ENCODE results near the gene NOL9.

The NOL9 gene

DNA sequence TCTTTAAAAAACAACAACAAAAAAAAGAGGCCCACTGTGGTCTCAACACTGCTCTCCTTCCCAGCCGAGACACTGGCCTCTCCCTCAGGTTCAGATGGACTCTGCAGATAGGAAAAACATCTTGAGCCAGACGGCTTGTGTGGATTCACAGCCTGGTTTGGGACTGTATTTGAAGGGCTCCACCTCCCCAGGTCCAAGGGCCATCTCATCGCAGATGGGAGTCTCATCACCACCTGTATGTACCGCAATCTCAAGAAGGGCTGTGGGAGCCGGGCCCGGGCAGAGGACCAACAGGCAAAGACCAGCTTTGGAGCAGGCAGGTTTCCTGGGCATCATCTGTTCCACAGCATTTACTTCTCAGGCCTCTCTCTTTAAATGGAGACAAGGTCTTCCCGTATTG, 35.7 kb upstream of the NOL9 start:
- H3K27ac ChIP-seq (ENCODE audit: low read depth in 2 of 2, low read length in 2 of 2): no peak overlapping the region
- H3K27me3 ChIP-seq (ENCODE audit: control insufficient read depth in 2 of 2, insufficient read depth in 2 of 2, low read length in 2 of 2): no peaks in the 10 kb centered on the region
- H3K9ac ChIP-seq (ENCODE audit: low read depth in 1 of 2, low read length in 2 of 2): no peak overlapping the region
- H3K9me3 ChIP-seq (ENCODE audit: control insufficient read depth in 2 of 2, low read length in 2 of 2): no peaks in the 10 kb centered on the region
- peaks cover 0 to 10% of the 10 kb centered on the region in 2 donors for H3K4me1 ChIP-seq (ENCODE audit: control insufficient read depth in 2 of 2, insufficient read depth in 2 of 2, low read length in 2 of 2)
- no peak overlapping the region for H3K4me3 ChIP-seq (ENCODE audit: low read length in 2 of 2)
- H3K36me3 ChIP-seq (ENCODE audit: control insufficient read depth in 2 of 2, insufficient read depth in 2 of 2, low read length in 2 of 2): peaks cover 41 to 66% of the 10 kb centered on the region in 2 donors

DNA sequence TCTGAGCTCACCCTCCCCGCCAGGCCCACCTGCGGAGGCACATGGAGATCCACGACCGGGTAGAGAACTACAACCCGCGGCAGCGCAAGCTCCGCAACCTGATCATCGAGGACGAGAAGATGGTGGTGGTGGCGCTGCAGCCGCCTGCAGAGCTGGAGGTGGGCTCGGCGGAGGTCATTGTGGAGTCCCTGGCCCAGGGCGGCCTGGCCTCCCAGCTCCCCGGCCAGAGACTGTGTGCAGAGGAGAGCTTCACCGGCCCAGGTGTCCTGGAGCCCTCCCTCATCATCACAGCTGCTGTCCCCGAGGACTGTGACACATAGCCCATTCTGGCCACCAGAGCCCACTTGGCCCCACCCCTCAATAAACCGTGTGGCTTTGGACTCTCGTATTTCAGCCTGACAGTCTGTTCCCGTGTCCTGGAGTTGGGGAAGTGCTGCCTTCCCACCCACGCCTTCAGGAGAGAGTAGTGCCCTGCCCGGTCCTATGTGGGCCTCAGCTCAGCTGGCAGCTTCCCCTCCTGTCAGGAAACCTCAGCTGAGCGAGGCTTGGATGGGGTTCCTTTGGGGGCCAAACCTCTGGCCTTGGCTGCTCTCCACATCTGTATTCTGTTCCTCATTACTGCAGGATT, 34.7 kb upstream of the NOL9 start:
- H3K9me3 ChIP-seq (ENCODE audit: control insufficient read depth in 2 of 2, low read length in 2 of 2): no peaks in the 10 kb centered on the region
- H3K36me3 ChIP-seq (ENCODE audit: control insufficient read depth in 2 of 2, insufficient read depth in 2 of 2, low read length in 2 of 2): peaks cover 35 to 59% of the 10 kb centered on the region in 2 donors
- no peaks in the 10 kb centered on the region for H3K27me3 ChIP-seq (ENCODE audit: control insufficient read depth in 2 of 2, insufficient read depth in 2 of 2, low read length in 2 of 2)
- H3K27ac ChIP-seq (ENCODE audit: low read depth in 2 of 2, low read length in 2 of 2): no peak overlapping the region
- no peak overlapping the region for H3K9ac ChIP-seq (ENCODE audit: low read depth in 1 of 2, low read length in 2 of 2)
- peaks cover 0 to 10% of the 10 kb centered on the region in 2 donors for H3K4me1 ChIP-seq (ENCODE audit: control insufficient read depth in 2 of 2, insufficient read depth in 2 of 2, low read length in 2 of 2)
- no peak overlapping the region for H3K4me3 ChIP-seq (ENCODE audit: low read length in 2 of 2)

DNA sequence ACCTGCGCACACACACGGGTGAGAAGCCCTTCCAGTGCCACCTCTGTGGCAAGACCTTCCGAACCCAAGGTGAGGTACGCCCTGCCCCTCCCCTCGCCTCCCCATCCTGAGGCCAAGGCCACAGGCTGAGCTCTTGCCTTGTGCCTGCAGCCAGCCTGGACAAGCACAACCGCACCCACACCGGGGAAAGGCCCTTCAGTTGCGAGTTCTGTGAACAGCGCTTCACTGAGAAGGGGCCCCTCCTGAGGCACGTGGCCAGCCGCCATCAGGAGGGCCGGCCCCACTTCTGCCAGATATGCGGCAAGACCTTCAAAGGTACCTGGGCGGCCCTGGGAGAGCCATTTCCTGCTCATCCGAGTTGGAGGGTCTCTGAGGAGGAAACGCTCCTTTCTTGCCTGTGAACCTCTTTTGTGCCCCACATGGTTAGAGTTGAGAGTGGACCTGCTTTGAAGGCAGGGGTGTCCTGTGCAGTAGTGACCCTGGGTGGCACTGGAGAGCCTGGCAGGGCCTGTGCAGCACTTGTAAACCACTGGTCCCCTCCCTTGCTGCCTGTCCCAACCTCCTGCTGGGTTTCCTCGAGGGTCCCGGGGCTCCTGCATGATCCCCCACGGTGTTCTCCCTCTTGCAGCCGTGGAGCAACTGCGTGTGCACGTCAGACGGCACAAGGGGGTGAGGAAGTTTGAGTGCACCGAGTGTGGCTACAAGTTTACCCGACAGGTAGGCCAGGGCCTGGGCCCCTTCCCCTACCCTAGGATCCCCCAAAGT, 34.0 kb upstream of the NOL9 start:
- no peak overlapping the region for H3K9ac ChIP-seq (ENCODE audit: low read depth in 1 of 2, low read length in 2 of 2)

DNA sequence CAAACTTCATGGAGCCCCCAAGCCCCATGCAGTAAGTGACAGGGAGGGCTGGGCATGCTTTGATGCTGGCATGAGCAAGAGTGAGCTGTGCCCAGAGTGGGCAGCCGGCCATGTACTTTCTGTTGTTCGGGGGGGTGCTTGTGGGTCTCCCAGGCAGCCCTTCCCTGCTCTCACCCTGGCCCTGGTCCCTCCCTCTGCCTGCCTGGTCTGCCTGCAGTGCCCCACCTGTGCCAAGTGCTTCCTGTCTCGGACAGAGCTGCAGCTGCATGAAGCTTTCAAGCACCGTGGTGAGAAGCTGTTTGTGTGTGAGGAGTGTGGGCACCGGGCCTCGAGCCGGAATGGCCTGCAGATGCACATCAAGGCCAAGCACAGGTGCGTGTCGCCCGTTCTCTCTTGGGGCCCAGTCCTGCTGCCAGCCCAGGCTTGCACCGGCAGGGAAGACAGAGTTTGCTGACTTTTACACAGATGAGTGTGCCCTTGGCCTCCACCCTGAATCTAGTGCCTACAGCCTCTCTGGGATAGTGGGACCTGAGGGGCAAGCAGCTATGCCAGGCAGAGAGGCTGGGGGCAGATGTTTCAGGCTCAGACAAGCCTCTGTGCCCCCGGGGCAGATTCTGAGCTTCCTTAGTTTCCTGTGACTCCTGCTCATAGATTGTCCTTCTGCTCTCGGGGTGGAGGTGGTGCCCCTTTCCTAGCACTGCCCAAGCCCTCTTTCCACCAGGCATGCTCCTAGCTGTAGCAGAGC, 33.1 kb upstream of the NOL9 start:
- H3K4me3 ChIP-seq (ENCODE audit: low read length in 2 of 2): no peak overlapping the region
- H3K27me3 ChIP-seq (ENCODE audit: control insufficient read depth in 2 of 2, insufficient read depth in 2 of 2, low read length in 2 of 2): no peaks in the 10 kb centered on the region
- H3K27ac ChIP-seq (ENCODE audit: low read depth in 2 of 2, low read length in 2 of 2): no peak overlapping the region
- peak overlapping the region in 1 of 2 donors; percentile 15 for H3K9ac ChIP-seq (ENCODE audit: low read depth in 1 of 2, low read length in 2 of 2)
- no peaks in the 10 kb centered on the region for H3K9me3 ChIP-seq (ENCODE audit: control insufficient read depth in 2 of 2, low read length in 2 of 2)
- H3K4me1 ChIP-seq (ENCODE audit: control insufficient read depth in 2 of 2, insufficient read depth in 2 of 2, low read length in 2 of 2): peaks cover 5 to 15% of the 10 kb centered on the region in 2 donors
- peaks cover 20 to 44% of the 10 kb centered on the region in 2 donors for H3K36me3 ChIP-seq (ENCODE audit: control insufficient read depth in 2 of 2, insufficient read depth in 2 of 2, low read length in 2 of 2)

More for the DNA sequence above, 34.0 kb upstream of the NOL9 start:
- H3K27me3 ChIP-seq (ENCODE audit: control insufficient read depth in 2 of 2, insufficient read depth in 2 of 2, low read length in 2 of 2): no peaks in the 10 kb centered on the region
- H3K36me3 ChIP-seq (ENCODE audit: control insufficient read depth in 2 of 2, insufficient read depth in 2 of 2, low read length in 2 of 2): peaks cover 28 to 52% of the 10 kb centered on the region in 2 donors
- no peak overlapping the region for H3K27ac ChIP-seq (ENCODE audit: low read depth in 2 of 2, low read length in 2 of 2)
- no peak overlapping the region for H3K4me3 ChIP-seq (ENCODE audit: low read length in 2 of 2)
- no peaks in the 10 kb centered on the region for H3K9me3 ChIP-seq (ENCODE audit: control insufficient read depth in 2 of 2, low read length in 2 of 2)
- peaks cover 0 to 10% of the 10 kb centered on the region in 2 donors for H3K4me1 ChIP-seq (ENCODE audit: control insufficient read depth in 2 of 2, insufficient read depth in 2 of 2, low read length in 2 of 2)

DNA sequence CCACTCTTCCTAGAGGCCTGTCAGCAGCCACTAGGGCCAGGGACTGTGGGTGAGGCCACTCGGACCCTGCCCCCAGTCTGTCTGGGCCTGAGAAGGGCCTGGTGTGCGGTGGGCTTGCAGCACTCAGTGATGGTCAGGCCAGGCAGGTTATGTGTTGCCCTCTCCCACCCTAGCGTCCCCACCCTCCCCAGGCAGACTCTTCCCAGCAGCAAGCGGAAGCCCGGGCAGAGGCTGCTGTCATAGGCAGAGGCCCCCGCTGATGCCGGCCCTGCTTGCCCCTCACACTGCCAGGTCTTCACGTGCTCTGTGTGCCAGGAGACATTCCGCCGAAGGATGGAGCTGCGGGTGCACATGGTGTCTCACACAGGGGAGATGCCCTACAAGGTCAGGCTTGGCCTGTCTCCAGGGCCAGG, 32.1 kb upstream of the NOL9 start:
- no peak overlapping the region for H3K9ac ChIP-seq (ENCODE audit: low read depth in 1 of 2, low read length in 2 of 2)
- peaks cover 15 to 25% of the 10 kb centered on the region in 2 donors for H3K4me1 ChIP-seq (ENCODE audit: control insufficient read depth in 2 of 2, insufficient read depth in 2 of 2, low read length in 2 of 2)
- no peaks in the 10 kb centered on the region for H3K9me3 ChIP-seq (ENCODE audit: control insufficient read depth in 2 of 2, low read length in 2 of 2)
- no peak overlapping the region for H3K27ac ChIP-seq (ENCODE audit: low read depth in 2 of 2, low read length in 2 of 2)
- H3K4me3 ChIP-seq (ENCODE audit: low read length in 2 of 2): no peak overlapping the region
- no peaks in the 10 kb centered on the region for H3K27me3 ChIP-seq (ENCODE audit: control insufficient read depth in 2 of 2, insufficient read depth in 2 of 2, low read length in 2 of 2)
- peaks cover 13 to 37% of the 10 kb centered on the region in 2 donors for H3K36me3 ChIP-seq (ENCODE audit: control insufficient read depth in 2 of 2, insufficient read depth in 2 of 2, low read length in 2 of 2)

DNA sequence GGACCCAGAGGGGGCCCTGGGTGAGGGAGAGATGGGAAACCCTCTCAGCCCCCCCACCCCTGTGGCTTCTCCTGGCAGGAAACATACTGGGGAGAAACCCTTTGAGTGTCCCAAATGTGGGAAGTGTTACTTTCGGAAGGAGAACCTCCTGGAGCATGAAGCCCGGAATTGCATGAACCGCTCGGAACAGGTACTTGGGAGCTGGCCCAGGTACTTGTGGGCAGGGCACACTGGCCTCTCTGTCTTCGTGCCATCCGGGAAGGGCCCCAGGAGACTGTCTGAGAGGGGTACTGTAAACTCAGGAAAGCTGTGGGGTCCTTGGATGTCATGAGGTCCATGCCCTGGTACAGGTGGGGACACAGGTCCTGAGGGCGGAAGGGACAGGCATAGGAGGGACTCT, 31.5 kb upstream of the NOL9 start:
- no peak overlapping the region for H3K27ac ChIP-seq (ENCODE audit: low read depth in 2 of 2, low read length in 2 of 2)
- no peak overlapping the region for H3K9ac ChIP-seq (ENCODE audit: low read depth in 1 of 2, low read length in 2 of 2)
- no peak overlapping the region for H3K4me3 ChIP-seq (ENCODE audit: low read length in 2 of 2)
- H3K36me3 ChIP-seq (ENCODE audit: control insufficient read depth in 2 of 2, insufficient read depth in 2 of 2, low read length in 2 of 2): peaks cover 13 to 37% of the 10 kb centered on the region in 2 donors
- H3K9me3 ChIP-seq (ENCODE audit: control insufficient read depth in 2 of 2, low read length in 2 of 2): no peaks in the 10 kb centered on the region
- peaks cover 20 to 30% of the 10 kb centered on the region in 2 donors for H3K4me1 ChIP-seq (ENCODE audit: control insufficient read depth in 2 of 2, insufficient read depth in 2 of 2, low read length in 2 of 2)
- H3K27me3 ChIP-seq (ENCODE audit: control insufficient read depth in 2 of 2, insufficient read depth in 2 of 2, low read length in 2 of 2): no peaks in the 10 kb centered on the region

DNA sequence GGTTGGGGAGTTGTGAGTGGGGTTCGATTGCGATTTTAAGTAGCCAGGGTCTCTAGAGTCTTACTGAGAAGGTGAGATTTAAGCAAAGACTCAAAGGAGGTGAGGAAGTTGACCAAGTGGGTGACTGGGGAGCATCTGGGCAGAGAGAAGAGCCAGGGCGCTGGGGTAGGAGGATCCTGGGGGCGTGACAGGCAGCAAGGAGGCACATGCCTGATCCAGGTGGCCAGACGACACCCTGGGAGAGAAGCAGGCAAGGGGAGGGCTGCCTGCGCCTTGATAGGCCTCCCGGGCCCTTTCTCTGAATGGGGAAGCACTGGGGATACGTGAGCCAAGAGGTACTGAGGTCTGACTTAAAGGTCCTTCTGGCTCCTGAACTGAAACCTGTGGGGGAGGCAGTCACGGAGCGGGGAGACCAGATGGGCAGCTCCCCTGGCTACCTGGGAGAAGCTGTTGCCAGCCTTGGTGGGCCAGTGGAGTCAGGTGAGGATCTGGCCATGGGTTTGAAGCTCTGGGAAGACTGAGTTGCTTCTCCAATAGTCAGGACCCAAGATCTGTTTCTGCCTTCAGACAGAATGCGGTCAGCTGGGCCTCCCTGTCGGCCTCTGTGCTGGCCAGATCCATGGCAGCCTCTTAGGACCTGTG, 30.9 kb upstream of the NOL9 start:
- Histone ChIP-seq H3K36me3 (ENCODE audit: control insufficient read depth in 2 of 2, insufficient read depth in 2 of 2, low read length in 2 of 2) (peaks cover 13 to 33% of the 10 kb centered on the region in 2 donors), H3K4me1 (ENCODE audit: control insufficient read depth in 2 of 2, insufficient read depth in 2 of 2, low read length in 2 of 2) (peaks cover 24 to 36% of the 10 kb centered on the region in 2 donors), H3K9ac (ENCODE audit: low read depth in 1 of 2, low read length in 2 of 2) (no peak overlapping the region), H3K27ac (ENCODE audit: low read depth in 2 of 2, low read length in 2 of 2) (no peak overlapping the region), H3K9me3 (ENCODE audit: control insufficient read depth in 2 of 2, low read length in 2 of 2) (no peaks in the 10 kb centered on the region), H3K4me3 (ENCODE audit: low read length in 2 of 2) (no peak overlapping the region), H3K27me3 (ENCODE audit: control insufficient read depth in 2 of 2, insufficient read depth in 2 of 2, low read length in 2 of 2) (no peaks in the 10 kb centered on the region)

DNA sequence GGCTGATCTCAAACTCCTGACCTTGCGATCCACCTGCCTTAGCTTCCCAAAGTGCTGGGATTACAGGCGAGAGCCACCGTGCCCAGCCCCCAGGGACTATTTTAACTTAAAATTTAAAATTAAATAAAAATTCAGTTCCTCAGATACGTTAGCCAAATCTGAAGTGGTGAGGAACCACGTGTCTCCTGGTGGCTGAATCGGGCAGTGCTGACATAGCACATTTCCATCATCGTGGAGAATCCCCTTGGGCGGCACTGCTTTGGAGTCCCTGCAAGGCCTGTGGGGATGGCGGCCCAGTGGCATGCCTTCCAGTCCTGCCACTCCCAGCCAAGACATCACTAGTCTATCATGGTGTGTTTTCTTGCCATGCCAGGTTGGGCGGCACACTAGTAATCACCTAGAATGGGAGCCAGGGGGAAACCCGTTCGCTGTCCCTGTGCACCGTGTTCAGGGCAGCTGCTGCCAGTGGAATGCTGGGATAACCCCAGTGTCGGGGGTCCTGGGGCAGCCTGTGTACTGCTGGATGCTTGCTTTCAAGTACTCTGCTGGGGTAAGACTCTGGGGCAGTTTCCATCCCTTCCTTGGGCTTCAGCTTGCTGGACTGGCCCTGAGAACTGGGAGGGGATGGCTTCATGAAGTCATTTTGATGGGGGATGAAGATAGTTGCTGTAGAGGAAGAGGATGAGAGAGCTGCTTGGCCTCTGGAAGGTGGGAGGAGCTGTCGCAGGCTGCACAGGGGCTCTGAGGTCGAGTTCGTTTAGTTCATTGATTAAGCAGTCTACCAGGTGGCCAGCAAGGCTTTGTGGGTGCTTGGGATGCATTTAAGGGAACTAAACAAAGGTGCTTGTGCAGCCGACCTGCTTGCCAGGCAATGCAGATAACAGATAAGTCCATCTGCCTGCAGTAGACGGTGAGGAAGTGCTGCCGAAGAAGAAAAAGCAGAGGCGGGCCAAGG, 30.1 kb upstream of the NOL9 start:
- Histone ChIP-seq H3K4me3 (ENCODE audit: low read length in 2 of 2) (no peak overlapping the region), H3K27ac (ENCODE audit: low read depth in 2 of 2, low read length in 2 of 2) (no peak overlapping the region), H3K9me3 (ENCODE audit: control insufficient read depth in 2 of 2, low read length in 2 of 2) (no peaks in the 10 kb centered on the region), H3K36me3 (ENCODE audit: control insufficient read depth in 2 of 2, insufficient read depth in 2 of 2, low read length in 2 of 2) (peaks cover 12 to 26% of the 10 kb centered on the region in 2 donors), H3K27me3 (ENCODE audit: control insufficient read depth in 2 of 2, insufficient read depth in 2 of 2, low read length in 2 of 2) (no peaks in the 10 kb centered on the region), H3K9ac (ENCODE audit: low read depth in 1 of 2, low read length in 2 of 2) (no peak overlapping the region), H3K4me1 (ENCODE audit: control insufficient read depth in 2 of 2, insufficient read depth in 2 of 2, low read length in 2 of 2) (peaks cover 25 to 38% of the 10 kb centered on the region in 2 donors)

DNA sequence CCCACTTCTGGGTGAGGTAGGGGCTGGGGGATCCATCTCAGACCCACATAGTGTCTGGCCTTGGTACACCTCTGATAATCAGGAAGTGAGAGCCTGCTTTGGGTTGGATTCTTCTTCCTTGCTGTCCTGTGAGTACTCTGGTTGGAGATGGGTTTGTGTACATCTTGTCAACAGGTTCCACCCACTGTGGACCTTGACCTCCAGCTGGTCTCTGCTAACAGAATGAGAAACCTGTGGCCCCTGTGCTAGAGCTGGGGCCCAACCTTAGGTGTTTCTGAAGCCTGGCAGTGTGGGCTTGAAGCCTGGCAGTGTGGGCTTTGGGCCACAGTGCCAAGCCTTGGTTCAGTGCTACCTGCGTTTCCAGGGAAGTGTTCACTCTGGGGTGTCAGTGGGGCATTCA, 28.1 kb upstream of the NOL9 start:
- Histone ChIP-seq H3K36me3 (ENCODE audit: control insufficient read depth in 2 of 2, insufficient read depth in 2 of 2, low read length in 2 of 2) (peaks cover 2 to 8% of the 10 kb centered on the region in 2 donors), H3K27ac (ENCODE audit: low read depth in 2 of 2, low read length in 2 of 2) (peak overlapping the region; percentile 91 to 94), H3K4me3 (ENCODE audit: low read length in 2 of 2) (peak overlapping the region; percentile 55 to 80), H3K4me1 (ENCODE audit: control insufficient read depth in 2 of 2, insufficient read depth in 2 of 2, low read length in 2 of 2) (peaks cover 30 to 32% of the 10 kb centered on the region in 2 donors), H3K9me3 (ENCODE audit: control insufficient read depth in 2 of 2, low read length in 2 of 2) (no peaks in the 10 kb centered on the region), H3K27me3 (ENCODE audit: control insufficient read depth in 2 of 2, insufficient read depth in 2 of 2, low read length in 2 of 2) (no peaks in the 10 kb centered on the region), H3K9ac (ENCODE audit: low read depth in 1 of 2, low read length in 2 of 2) (peak overlapping the region; percentile 56 to 59)
